BLaER1 treated with 17β-estradiol and CSF1 and Interleukin-3, amounts not matched to agents 10 nM and 100 nM (cell line): ENCODE data around the gene RP2.
A peak's percentile ranks its signal among the peaks of the same experiment; 100 is the strongest.

Experiments used
- H3K27ac ChIP-seq, 11 experiments: shearing (Covaris generic); formaldehyde crosslinking; 2 replicates each; pipeline ENCODE4 v1.8.1; 2022
- H3K27me3 ChIP-seq, 11 experiments: shearing (Covaris generic); formaldehyde crosslinking; 2 replicates each; pipeline ENCODE4 v1.8.1; 2022
- H3K36me3 ChIP-seq, 11 experiments: shearing (Covaris generic); formaldehyde crosslinking; 2 replicates each; pipeline ENCODE4 v1.8.1; 2022
- H3K4me1 ChIP-seq, 10 experiments: shearing (Covaris generic); formaldehyde crosslinking; 2 replicates each; pipeline ENCODE4 v1.8.1; 2022
- H3K4me2 ChIP-seq, 11 experiments: shearing (Covaris generic); formaldehyde crosslinking; 2 replicates each; pipeline ENCODE4 v1.8.1; 2022
- H3K4me3 ChIP-seq, 10 experiments: shearing (Covaris generic); formaldehyde crosslinking; 2 replicates each; pipeline ENCODE4 v1.8.1; 2022
- H3K9ac ChIP-seq, 11 experiments: shearing (Covaris generic); formaldehyde crosslinking; 2 replicates each; pipeline ENCODE4 v1.8.1; 2022
- H3K9me3 ChIP-seq, 11 experiments: shearing (Covaris generic); formaldehyde crosslinking; replicated peaks in 1 of 11; 2 replicates each; pipeline ENCODE4 v1.8.1; 2022
- H4K20me1 ChIP-seq, 11 experiments: shearing (Covaris generic); formaldehyde crosslinking; 2 replicates each; pipeline ENCODE4 v1.8.1; 2022
- Cebpa-rat ChIP-seq, 11 experiments: shearing (Covaris generic); IDR thresholded peaks; 2 replicates each; pipeline ENCODE4 v1.8.1; 2022

Gene RP2

GRCh38 chrX:46836701-46837557, at the start of gene RP2:
TSS of gene RP2 (plus strand) at chrX:46837043. CDS start at chrX:46837101, 58 bp downstream.
- H3K27ac ChIP-seq, result peak within 1 kb of the TSS; percentile 88 to 96 (median 92)
- no peaks in the 10 kb centered on the region for H3K27me3 ChIP-seq
- no peak for TF ChIP-seq Cebpa-rat (IDR thresholded peaks at IDR 0.05)
- H4K20me1 ChIP-seq, result peaks cover 20 to 38% (median 32%) of the 10 kb centered on the region in 11 experiments; a peak in 19 of 22 replicates
- H3K4me1 ChIP-seq, result peaks cover 42 to 63% (median 55%) of the 10 kb centered on the region in 10 experiments
- peaks cover 0 to 7% (median 3%) of the 10 kb centered on the region in 11 experiments; a peak in 13 of 22 replicates for H3K36me3 ChIP-seq
- peak within 1 kb of the TSS; percentile 71 to 88 (median 77) for H3K4me3 ChIP-seq
- H3K4me2 ChIP-seq, result peak within 1 kb of the TSS; percentile 24 to 90 (median 65)
- peaks cover 0 to 16% (median 11%) of the 10 kb centered on the region in 11 experiments; a peak in 15 of 22 replicates for H3K9me3 ChIP-seq
- H3K9ac ChIP-seq, result peak within 1 kb of the TSS; percentile 87 to 94 (median 93)

DNA sequence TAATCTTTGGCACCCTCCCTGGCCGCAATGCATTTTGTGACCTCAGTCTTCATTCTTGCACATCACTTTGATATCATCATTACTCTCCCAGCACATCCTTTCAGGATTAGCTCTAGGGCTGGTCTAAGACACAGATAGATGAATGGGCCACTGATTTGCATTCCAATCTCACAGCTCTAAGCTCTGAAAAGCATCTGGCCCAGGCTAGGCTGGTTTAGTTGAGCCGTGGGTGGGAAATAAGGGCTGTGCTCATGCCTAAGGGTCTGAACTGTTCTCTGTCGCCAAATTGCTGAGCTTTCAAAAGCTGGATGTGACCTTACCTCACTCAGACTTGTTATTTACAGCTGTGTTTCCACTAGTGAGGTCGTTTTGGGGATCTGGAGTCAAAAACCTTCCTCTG, 47.9 kb upstream of the RP2 start:
- H3K4me2 ChIP-seq, result peak overlapping the region in 2 of 11 experiments; percentile 10 to 25; a peak in 3 of 22 replicates
- peaks cover 22 to 56% (median 42%) of the 10 kb centered on the region in 10 experiments for H3K4me1 ChIP-seq
- TF ChIP-seq Cebpa-rat (IDR thresholded peaks at IDR 0.05), result no peak
- no peak overlapping the region for H3K4me3 ChIP-seq
- H3K9me3 ChIP-seq, result peaks cover 0 to 14% (median 0%) of the 10 kb centered on the region in 11 experiments; a peak in 3 of 22 replicates
- no peaks in the 10 kb centered on the region for H3K36me3 ChIP-seq
- no peak overlapping the region for H3K27ac ChIP-seq
- H3K9ac ChIP-seq, result no peak overlapping the region
- H4K20me1 ChIP-seq, result no peaks in the 10 kb centered on the region
- H3K27me3 ChIP-seq, result no peaks in the 10 kb centered on the region

- Histone ChIP-seq H3K27me3 (no peaks in the 10 kb centered on the region), H3K27ac (peak overlapping the region; percentile 45 to 94 (median 89); a peak in 21 of 22 replicates), H4K20me1 (no peaks in the 10 kb centered on the region), H3K36me3 (no peaks in the 10 kb centered on the region), H3K9me3 (peaks cover 0 to 3% (median 0%) of the 10 kb centered on the region in 11 experiments; a peak in 3 of 22 replicates), H3K9ac (peak overlapping the region in 9 of 11 experiments; percentile 60 to 80 (median 76); a peak in 19 of 22 replicates), H3K4me2 (peak overlapping the region; percentile 75 to 94 (median 82)), H3K4me1 (peaks cover 22 to 59% (median 42%) of the 10 kb centered on the region in 10 experiments), H3K4me3 (peak overlapping the region in 8 of 10 experiments; percentile 17 to 57 (median 30); a peak in 12 of 20 replicates)
- TF ChIP-seq Cebpa-rat (IDR thresholded peaks at IDR 0.05), result peak in 4 of 11 experiments; percentile 40 to 82 (median 57); a peak in 5 of 22 replicates
Observed at GRCh38 chrX:46791927-46792809, 44.7 kb upstream of the RP2 start.

DNA sequence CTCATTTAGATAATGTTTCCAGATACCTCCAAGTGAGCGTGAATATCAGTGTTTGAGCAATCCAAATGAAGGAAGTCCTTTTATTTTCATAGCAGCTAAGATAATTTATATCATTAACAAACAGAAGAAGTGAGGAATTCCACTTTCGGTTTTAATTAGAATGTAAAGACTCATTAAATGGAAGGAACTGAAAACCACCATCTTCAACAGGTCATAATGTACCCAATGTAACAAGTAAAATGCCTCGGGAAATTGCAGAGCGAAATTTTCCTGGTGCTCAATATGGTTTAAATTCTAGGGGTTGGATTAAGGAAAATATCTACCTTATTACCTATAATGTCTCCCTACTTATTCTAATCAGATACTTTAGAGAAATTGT, 44.0 kb upstream of the RP2 start:
- H3K36me3 ChIP-seq, result no peaks in the 10 kb centered on the region
- TF ChIP-seq Cebpa-rat (IDR thresholded peaks at IDR 0.05), result peak in 2 of 11 experiments; percentile 3 to 4; a peak in 1 of 22 replicates
- no peaks in the 10 kb centered on the region; a peak in 1 of 22 replicates for H3K9me3 ChIP-seq
- H3K27me3 ChIP-seq, result no peaks in the 10 kb centered on the region
- no peaks in the 10 kb centered on the region for H4K20me1 ChIP-seq
- H3K4me2 ChIP-seq, result peak overlapping the region; percentile 75 to 94 (median 82)
- H3K9ac ChIP-seq, result peak overlapping the region in 8 of 11 experiments; percentile 43 to 80 (median 75); a peak in 15 of 22 replicates
- peaks cover 22 to 59% (median 42%) of the 10 kb centered on the region in 10 experiments for H3K4me1 ChIP-seq
- H3K4me3 ChIP-seq, result peak overlapping the region in 8 of 10 experiments; percentile 3 to 49 (median 28); a peak in 11 of 20 replicates
- H3K27ac ChIP-seq, result peak overlapping the region; percentile 2 to 94 (median 89); a peak in 21 of 22 replicates

- no peaks in the 10 kb centered on the region for H3K36me3 ChIP-seq
- peaks cover 22 to 59% (median 42%) of the 10 kb centered on the region in 10 experiments for H3K4me1 ChIP-seq
- no peaks in the 10 kb centered on the region; a peak in 1 of 22 replicates for H3K9me3 ChIP-seq
- no peaks in the 10 kb centered on the region for H4K20me1 ChIP-seq
- peak overlapping the region; percentile 75 to 94 (median 82); a peak in 21 of 22 replicates for H3K4me2 ChIP-seq
- H3K9ac ChIP-seq, result peak overlapping the region in 7 of 11 experiments; percentile 64 to 80 (median 76); a peak in 12 of 22 replicates
- peak overlapping the region in 6 of 10 experiments; percentile 3 to 49 (median 31); a peak in 4 of 20 replicates for H3K4me3 ChIP-seq
- no peaks in the 10 kb centered on the region for H3K27me3 ChIP-seq
- TF ChIP-seq Cebpa-rat (IDR thresholded peaks at IDR 0.05), result no peak
- H3K27ac ChIP-seq, result peak overlapping the region in 10 of 11 experiments; percentile 56 to 94 (median 90); a peak in 20 of 22 replicates
Observed at GRCh38 chrX:46793386-46794143, 43.3 kb upstream of the RP2 start.

DNA sequence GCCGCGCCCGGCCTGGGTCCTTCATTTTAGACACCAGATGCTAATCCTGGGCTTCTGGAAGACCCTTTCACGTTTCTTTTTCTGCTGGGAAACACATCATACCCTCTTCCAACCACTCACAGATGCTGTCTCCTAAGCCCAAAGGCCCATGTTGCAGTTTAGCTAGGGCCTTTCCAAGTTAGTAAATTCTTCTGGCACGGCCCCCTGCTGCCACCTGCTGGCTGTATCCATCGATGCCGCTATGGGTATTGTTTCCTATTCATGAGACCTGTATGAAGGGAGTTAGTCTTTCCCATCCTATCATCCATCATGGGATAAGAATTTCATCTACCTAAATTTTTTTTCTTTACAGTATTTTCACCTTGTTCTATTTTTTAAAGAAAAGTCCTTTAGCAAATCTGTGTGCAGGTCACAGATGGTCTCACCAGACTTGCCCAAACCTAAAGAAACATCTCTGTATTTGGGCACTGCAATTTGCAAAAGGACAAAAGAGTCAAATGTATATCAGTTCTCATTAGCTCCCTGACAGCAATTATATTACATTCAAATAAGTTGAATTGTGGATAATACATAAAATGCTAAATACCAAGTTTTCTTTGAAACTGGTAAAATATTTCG, 40.2 kb upstream of the RP2 start:
- Histone ChIP-seq H3K4me3 (no peak overlapping the region), H3K4me2 (no peak overlapping the region), H3K9ac (no peak overlapping the region), H3K36me3 (no peaks in the 10 kb centered on the region), H3K4me1 (peaks cover 16 to 34% (median 28%) of the 10 kb centered on the region in 10 experiments), H3K27ac (peak overlapping the region in 1 of 11 experiments; percentile 19; a peak in 1 of 22 replicates), H3K9me3 (no peaks in the 10 kb centered on the region), H3K27me3 (no peaks in the 10 kb centered on the region), H4K20me1 (no peaks in the 10 kb centered on the region)
- TF ChIP-seq Cebpa-rat (IDR thresholded peaks at IDR 0.05), result no peak

DNA sequence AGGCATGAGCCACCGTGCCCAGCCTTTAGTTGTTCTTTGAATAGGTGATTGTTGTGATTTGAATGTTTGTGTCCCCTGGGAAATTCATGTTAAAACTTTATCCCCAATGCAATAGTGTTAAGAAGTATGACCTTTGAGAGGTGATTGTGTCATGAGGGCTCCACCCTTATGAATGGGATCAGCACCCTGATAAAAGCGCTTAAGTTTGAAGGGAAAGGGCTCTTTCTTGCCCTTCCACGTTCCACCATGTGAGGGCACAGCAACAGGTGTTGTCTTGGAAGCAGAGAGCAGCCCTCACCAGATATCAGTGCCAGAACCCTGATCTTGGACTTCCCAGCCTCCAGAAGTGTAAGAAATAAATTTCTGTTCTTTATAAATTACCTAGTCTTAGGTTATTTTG, 33.7 kb upstream of the RP2 start:
- no peak for TF ChIP-seq Cebpa-rat (IDR thresholded peaks at IDR 0.05)
- H3K36me3 ChIP-seq, result no peaks in the 10 kb centered on the region
- no peak overlapping the region for H3K4me2 ChIP-seq
- H3K27me3 ChIP-seq, result no peaks in the 10 kb centered on the region
- H3K4me3 ChIP-seq, result no peak overlapping the region
- H3K4me1 ChIP-seq, result no peaks in the 10 kb centered on the region
- no peaks in the 10 kb centered on the region for H3K9me3 ChIP-seq
- no peaks in the 10 kb centered on the region for H4K20me1 ChIP-seq
- H3K27ac ChIP-seq, result no peak overlapping the region
- no peak overlapping the region for H3K9ac ChIP-seq
